Fibroblast of lung (primary cell): ENCODE data around the gene CCNT2.
"Not testable (repeated sequence)": the region's sequence is repeated elsewhere in the genome, so short reads cannot be mapped to it uniquely, and the experiment has no call there.

Experiments
- EZH2 ChIP-seq: IDR thresholded peaks from 2 replicates; pipeline ENCODE4 v1.5.1; 2012; ENCODE audit warnings: low read length, control low read depth, mild to moderate bottlenecking; ENCODE audit errors: missing control alignments
- TF ChIP-seq, protein P1 (sequence below), 2 donors: IDR thresholded peaks in 1 of 2; conservative IDR thresholded peaks in 1 of 2; 1 replicate in 1 of 2; 2 replicates in 1 of 2; pipeline ENCODE4 v1.5.1; 2011 to 2012; ENCODE audit warnings: low read length in 2 of 2, control low read depth in 1 of 2, inconsistent platforms in 1 of 2, low read depth in 1 of 2, mild to moderate bottlenecking in 1 of 2

DNA sequence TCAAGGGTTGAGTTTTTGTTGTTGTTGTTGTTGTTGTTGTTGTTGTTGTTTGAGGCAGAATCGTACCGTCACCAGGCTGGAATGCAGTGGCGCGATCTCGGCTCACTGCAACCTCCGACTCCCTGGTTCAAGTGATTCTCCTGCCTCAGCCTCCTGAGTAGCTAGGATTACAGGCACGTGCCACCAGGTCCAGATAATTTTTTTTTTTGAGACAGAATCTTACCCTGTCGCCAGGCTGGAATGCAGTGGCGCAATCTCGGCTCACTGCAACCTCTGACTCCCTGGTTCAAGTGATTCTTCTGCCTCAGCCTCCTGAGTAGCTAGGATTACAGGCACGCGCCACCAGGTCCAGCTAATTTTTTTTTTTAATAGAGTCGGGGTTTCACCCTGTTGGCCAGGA, 14.9 kb upstream of the CCNT2 start:
- TF ChIP-seq, protein P1, sequence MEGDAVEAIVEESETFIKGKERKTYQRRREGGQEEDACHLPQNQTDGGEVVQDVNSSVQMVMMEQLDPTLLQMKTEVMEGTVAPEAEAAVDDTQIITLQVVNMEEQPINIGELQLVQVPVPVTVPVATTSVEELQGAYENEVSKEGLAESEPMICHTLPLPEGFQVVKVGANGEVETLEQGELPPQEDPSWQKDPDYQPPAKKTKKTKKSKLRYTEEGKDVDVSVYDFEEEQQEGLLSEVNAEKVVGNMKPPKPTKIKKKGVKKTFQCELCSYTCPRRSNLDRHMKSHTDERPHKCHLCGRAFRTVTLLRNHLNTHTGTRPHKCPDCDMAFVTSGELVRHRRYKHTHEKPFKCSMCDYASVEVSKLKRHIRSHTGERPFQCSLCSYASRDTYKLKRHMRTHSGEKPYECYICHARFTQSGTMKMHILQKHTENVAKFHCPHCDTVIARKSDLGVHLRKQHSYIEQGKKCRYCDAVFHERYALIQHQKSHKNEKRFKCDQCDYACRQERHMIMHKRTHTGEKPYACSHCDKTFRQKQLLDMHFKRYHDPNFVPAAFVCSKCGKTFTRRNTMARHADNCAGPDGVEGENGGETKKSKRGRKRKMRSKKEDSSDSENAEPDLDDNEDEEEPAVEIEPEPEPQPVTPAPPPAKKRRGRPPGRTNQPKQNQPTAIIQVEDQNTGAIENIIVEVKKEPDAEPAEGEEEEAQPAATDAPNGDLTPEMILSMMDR (conservative IDR thresholded peaks at IDR 0.05 in 1 of 2, IDR thresholded peaks at IDR 0.05 in 1 of 2; ENCODE audit: low read depth in 1 of 2, low read length in 2 of 2): not testable (repeated sequence)
- not testable (repeated sequence) for TF ChIP-seq EZH2
